ENCODE measurements around the gene VIP.
"Not testable (repeated sequence)": the region's sequence is repeated elsewhere in the genome, so short reads cannot be mapped to it uniquely, and the experiment has no call there.

Gene VIP

DNA sequence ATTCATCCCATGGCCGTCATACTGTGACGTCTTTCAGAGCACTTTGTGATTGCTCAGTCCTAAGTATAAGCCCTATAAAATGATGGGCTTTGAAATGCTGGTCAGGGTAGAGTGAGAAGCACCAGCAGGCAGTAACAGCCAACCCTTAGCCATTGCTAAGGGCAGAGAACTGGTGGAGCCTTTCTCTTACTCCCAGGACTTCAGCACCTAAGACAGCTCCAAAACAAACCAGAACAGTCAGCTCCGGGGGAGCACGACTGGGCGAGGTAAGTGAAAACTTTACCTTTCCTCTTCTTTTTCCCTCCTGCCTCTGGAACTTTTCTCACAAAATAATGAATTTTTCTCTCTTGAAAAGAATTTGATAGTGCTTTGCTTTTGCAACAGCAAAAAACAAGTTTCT lies at the start of gene VIP:
Gene VIP (plus strand): TSS at position 104 of the 400 bp plus-strand sequence. CDS start 1,381 bp downstream, outside the sequence.
- in situ Hi-C loops (cut with HindIII; ENCODE audit: low sequenced_read_pairs), result no loop called here
- DNase-seq (ENCODE audit: low read depth, low spot score), result peak; percentile 46

DNA sequence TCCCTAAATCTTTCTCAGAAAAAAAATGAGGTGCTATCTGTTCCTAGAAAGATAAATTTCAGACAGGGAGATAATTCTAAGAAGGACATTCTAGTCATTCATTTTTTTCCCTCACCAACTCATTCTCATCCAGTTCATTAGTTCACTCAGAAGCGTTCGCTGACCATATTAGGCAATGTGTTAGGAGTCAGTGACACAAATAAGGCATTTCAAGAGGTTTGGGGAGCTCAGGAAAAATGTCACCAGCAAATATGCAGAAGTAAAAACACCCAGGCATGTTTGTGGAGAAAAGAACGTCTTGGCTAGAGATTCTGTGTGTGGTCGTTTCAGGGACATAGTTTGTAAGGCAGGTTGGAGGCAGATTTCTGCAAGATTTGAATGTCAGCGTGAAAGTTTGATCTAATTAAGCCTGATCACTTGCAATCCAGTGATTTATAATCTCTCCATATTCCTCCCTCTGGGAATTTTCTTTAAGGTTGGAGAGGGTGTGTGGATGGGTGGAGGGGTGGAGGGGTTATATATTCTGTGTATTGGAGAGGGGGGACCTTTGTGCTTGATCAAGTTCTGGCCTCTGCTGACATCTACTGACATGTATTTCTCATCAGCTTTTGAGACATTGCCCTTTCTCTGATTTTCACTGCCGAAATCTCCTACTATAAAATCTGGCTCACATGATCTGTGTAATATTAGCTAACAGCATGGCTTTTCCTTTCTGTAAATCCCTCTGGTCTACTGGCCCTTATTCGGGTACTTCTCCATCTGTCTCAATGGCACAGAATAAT lies 49.3 kb upstream of the VIP start:
- in situ Hi-C loops (cut with HindIII; ENCODE audit: low sequenced_read_pairs), result no loop called here
- TF ChIP-seq, protein P1, sequence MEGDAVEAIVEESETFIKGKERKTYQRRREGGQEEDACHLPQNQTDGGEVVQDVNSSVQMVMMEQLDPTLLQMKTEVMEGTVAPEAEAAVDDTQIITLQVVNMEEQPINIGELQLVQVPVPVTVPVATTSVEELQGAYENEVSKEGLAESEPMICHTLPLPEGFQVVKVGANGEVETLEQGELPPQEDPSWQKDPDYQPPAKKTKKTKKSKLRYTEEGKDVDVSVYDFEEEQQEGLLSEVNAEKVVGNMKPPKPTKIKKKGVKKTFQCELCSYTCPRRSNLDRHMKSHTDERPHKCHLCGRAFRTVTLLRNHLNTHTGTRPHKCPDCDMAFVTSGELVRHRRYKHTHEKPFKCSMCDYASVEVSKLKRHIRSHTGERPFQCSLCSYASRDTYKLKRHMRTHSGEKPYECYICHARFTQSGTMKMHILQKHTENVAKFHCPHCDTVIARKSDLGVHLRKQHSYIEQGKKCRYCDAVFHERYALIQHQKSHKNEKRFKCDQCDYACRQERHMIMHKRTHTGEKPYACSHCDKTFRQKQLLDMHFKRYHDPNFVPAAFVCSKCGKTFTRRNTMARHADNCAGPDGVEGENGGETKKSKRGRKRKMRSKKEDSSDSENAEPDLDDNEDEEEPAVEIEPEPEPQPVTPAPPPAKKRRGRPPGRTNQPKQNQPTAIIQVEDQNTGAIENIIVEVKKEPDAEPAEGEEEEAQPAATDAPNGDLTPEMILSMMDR (IDR thresholded peaks at IDR 0.05; ENCODE audit: low read depth, low read length), result no peak
- DNase-seq (ENCODE audit: low read depth, low spot score), result no peak
- no peak overlapping the region for H3K4me3 ChIP-seq (ENCODE audit: low read depth, low read length)

More for the DNA sequence above, at the start of gene VIP:
- TF ChIP-seq, protein P1 (IDR thresholded peaks at IDR 0.05; ENCODE audit: low read depth, low read length), result no peak
- no peak within 1 kb of the TSS for H3K4me3 ChIP-seq (ENCODE audit: low read depth, low read length)

DNA sequence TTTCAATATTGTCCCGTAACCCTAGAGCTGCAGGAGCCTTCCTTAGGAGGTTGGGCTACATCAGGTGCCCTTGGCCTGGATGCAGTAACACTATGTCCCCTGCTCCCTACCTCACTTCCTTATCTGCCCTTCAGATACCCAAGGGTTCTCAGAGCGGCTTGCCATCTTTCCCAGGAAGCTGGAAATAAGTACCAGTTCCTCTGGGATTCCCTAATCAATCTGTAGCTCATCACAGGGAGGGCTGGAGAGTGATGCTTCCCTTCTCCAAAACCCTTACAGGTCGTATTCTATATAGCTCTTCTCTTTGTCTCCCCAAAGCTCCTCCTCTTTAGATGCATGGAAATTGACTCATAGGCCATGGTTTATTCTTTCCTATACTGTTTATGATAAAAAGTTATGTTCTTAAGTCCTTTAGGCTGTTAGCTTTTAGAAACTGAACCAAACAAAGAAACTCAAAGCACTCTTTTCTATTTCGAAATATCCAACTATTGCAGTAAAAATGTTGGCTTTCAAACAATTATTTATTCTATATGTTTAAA lies 48.7 kb upstream of the VIP start:
- no peak overlapping the region for H3K4me3 ChIP-seq (ENCODE audit: low read depth, low read length)
- in situ Hi-C loops (cut with HindIII; ENCODE audit: low sequenced_read_pairs), result no loop called here
- TF ChIP-seq, protein P1 (IDR thresholded peaks at IDR 0.05; ENCODE audit: low read depth, low read length), result no peak
- DNase-seq (ENCODE audit: low read depth, low spot score), result no peak

DNA sequence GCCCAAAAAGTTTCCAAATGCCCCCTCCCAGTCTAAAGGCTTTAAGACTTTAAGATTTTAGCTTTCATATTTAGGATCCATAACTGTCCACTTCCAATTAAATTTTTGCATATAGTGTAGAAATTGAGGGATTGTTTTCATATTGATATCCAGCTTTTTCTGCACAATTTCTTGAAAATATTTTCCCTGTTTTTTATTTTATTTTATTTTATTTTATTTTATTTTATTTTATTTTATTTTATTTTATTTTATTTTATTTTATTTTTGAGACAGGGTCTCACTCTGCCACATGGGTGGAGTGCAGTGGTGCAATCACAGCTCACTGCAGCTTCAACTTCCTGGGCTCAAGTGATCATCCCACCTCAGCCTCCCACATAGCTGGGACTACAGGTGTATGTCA lies 46.8 kb upstream of the VIP start:
- H3K4me3 ChIP-seq (ENCODE audit: low read depth, low read length); DNase-seq (ENCODE audit: low read depth, low spot score); in situ Hi-C loops (cut with HindIII; ENCODE audit: low sequenced_read_pairs): not testable (repeated sequence)

DNA sequence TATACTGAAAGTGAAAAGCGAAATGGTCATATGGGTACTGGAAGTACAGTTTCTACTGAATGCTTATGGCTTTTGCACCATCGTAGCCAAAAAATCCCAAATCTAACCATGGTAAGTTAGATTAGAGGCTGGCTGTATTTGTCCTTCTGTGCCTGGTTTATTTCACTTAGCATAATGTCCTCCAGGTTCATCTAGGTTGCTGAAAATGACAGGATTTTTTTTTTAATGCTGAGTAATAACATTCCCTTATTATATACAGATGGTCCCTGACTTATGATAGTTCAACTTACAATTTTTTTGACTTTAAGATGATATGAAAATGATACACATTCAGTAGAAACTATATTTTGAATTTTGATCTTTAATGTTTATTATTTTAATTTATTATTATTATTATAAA lies 45.3 kb upstream of the VIP start:
- TF ChIP-seq, protein P1 (IDR thresholded peaks at IDR 0.05; ENCODE audit: low read depth, low read length), result no peak
- H3K4me3 ChIP-seq (ENCODE audit: low read depth, low read length), result no peak overlapping the region
- in situ Hi-C loops (cut with HindIII; ENCODE audit: low sequenced_read_pairs), result no loop called here
- no peak for DNase-seq (ENCODE audit: low read depth, low spot score)

DNA sequence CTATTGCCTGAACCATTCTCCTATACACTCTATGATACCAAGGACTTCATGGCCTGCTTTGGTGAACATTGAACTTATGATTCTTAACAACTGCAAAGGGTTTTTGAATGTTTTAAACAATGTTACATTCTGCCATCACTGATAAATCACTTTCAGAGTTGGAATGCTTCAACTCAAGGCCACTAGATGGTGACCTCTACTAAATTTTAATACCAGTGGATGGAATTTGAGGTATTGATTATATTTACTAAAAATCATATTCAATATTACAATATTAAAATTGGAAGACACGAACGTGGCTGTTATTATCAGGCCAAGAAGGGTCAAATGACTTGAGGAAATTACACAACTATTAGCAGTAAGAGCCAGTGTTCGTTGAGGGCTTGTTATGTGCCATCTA lies 34.3 kb upstream of the VIP start:
- in situ Hi-C loops (cut with HindIII; ENCODE audit: low sequenced_read_pairs), result no loop called here
- no peak overlapping the region for H3K4me3 ChIP-seq (ENCODE audit: low read depth, low read length)
- TF ChIP-seq, protein P1 (IDR thresholded peaks at IDR 0.05; ENCODE audit: low read depth, low read length), result no peak
- DNase-seq (ENCODE audit: low read depth, low spot score), result no peak

DNA sequence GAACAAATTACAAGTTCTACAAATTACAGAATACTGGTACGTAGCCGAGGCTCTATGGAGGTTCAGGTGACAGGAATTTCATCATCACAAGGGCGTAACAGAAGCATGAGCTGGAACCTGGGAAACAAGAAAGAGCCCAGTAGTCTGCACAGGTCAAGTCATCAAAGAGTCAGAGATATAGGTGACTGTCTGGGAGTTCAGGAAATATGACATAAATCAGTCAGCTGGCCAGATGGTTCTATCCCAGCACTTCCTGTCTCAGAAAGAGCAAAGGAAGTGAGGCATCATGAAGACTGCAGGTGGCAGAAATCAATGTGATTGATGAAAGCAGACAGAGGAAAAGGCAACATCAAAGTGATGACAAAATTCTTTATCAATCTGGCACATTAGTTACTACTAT lies 29.6 kb upstream of the VIP start:
- in situ Hi-C loops (cut with HindIII; ENCODE audit: low sequenced_read_pairs), result no loop called here
- peak; percentile 9 for DNase-seq (ENCODE audit: low read depth, low spot score)
- TF ChIP-seq, protein P1 (IDR thresholded peaks at IDR 0.05; ENCODE audit: low read depth, low read length), result no peak

More for the DNA sequence above, 29.6 kb upstream of the VIP start:
- H3K4me3 ChIP-seq (ENCODE audit: low read depth, low read length), result no peak overlapping the region
